Activated CD8-positive, alpha-beta memory T cell treated with anti-CD3 and anti-CD28 coated beads for 4 hours (primary cell): Measurements from ENCODE around the gene PANK4.

Experiments
- DNase-seq, 2 donors: peaks; one replicate each; pipeline ENCODE4 v3.0.0-alpha.2; 2020; ENCODE audit warnings: low read depth in 2 of 2

Gene PANK4

GRCh38 chr1:2497891-2498290 is 28.5 kb downstream of the PANK4 start:
- no peak for DNase-seq

- DNase-seq: no peak
Observed at GRCh38 chr1:2496746-2497145, 29.6 kb downstream of the PANK4 start.

- DNase-seq: peak in 1 of 2 donors; percentile 15
Observed at GRCh38 chr1:2496087-2496622, 30.2 kb downstream of the PANK4 start.

- DNase-seq: no peak
Observed at GRCh38 chr1:2495546-2495945, 30.9 kb downstream of the PANK4 start.

GRCh38 chr1:2495026-2495425 is 31.4 kb downstream of the PANK4 start:
- DNase-seq: no peak

- DNase-seq: no peak
Observed at GRCh38 chr1:2494323-2494693, 32.1 kb downstream of the PANK4 start.

- no peak for DNase-seq
Observed at GRCh38 chr1:2493691-2494322, 32.6 kb downstream of the PANK4 start.

GRCh38 chr1:2493218-2493617 is 33.2 kb downstream of the PANK4 start:
- DNase-seq: no peak

- no peak for DNase-seq
Observed at GRCh38 chr1:2492091-2492490, 34.3 kb downstream of the PANK4 start.

GRCh38 chr1:2489615-2490014 is 36.8 kb downstream of the PANK4 start:
- DNase-seq: no peak

- DNase-seq: no peak
Observed at GRCh38 chr1:2488688-2489087, 37.7 kb downstream of the PANK4 start.

- DNase-seq: no peak
Observed at GRCh38 chr1:2486558-2486957, 39.8 kb downstream of the PANK4 start.

- no peak for DNase-seq
Observed at GRCh38 chr1:2486041-2486440, 40.4 kb downstream of the PANK4 start.

- no peak for DNase-seq
Observed at GRCh38 chr1:2483970-2484369, 42.4 kb downstream of the PANK4 start.

- DNase-seq: no peak
Observed at GRCh38 chr1:2483026-2483425, 43.4 kb downstream of the PANK4 start.

GRCh38 chr1:2482588-2482987 is 43.8 kb downstream of the PANK4 start:
- no peak for DNase-seq

- DNase-seq: no peak
Observed at GRCh38 chr1:2481885-2482284, 44.5 kb downstream of the PANK4 start.

GRCh38 chr1:2480986-2481364 is 45.4 kb downstream of the PANK4 start:
- no peak for DNase-seq

- no peak for DNase-seq
Observed at GRCh38 chr1:2480236-2480985, 46.0 kb downstream of the PANK4 start.

- no peak for DNase-seq
Observed at GRCh38 chr1:2479618-2480017, 46.8 kb downstream of the PANK4 start.

GRCh38 chr1:2479186-2479585 is 47.2 kb downstream of the PANK4 start:
- DNase-seq: no peak

GRCh38 chr1:2477791-2478499 is 48.5 kb downstream of the PANK4 start:
- DNase-seq: no peak

GRCh38 chr1:2477309-2477708 is 49.1 kb downstream of the PANK4 start:
- no peak for DNase-seq
